HUES6 (cell line): ENCODE data around the gene MRC2.

Experiments used
- H3K27ac ChIP-seq: 2 replicates; pipeline ENCODE4 v1.7.0; 2013; ENCODE audit warnings: low read depth, mild to moderate bottlenecking, low read length, inconsistent platforms
- H3K27me3 ChIP-seq: 2 replicates; pipeline ENCODE4 v1.6.1; 2013; ENCODE audit warnings: low read length; ENCODE audit not compliant: control insufficient read depth, insufficient read depth
- H3K36me3 ChIP-seq: 2 replicates; pipeline ENCODE4 v1.6.1; 2013; ENCODE audit warnings: low read length; ENCODE audit not compliant: control insufficient read depth, insufficient read depth
- H3K4me1 ChIP-seq: 2 replicates; pipeline ENCODE4 v1.6.1; 2013; ENCODE audit warnings: low read length; ENCODE audit not compliant: control insufficient read depth, insufficient read depth
- H3K4me3 ChIP-seq: 2 replicates; pipeline ENCODE4 v1.5.1; 2013; ENCODE audit warnings: low read depth, low read length
- H3K9ac ChIP-seq: one replicate; pipeline ENCODE4 v1.6.1; 2013; ENCODE audit warnings: mild to moderate bottlenecking, low read length
- H3K9me3 ChIP-seq: 2 replicates; pipeline ENCODE4 v1.6.1; 2013; ENCODE audit warnings: low read depth, low read length; ENCODE audit not compliant: control insufficient read depth, insufficient read depth

The MRC2 gene

DNA sequence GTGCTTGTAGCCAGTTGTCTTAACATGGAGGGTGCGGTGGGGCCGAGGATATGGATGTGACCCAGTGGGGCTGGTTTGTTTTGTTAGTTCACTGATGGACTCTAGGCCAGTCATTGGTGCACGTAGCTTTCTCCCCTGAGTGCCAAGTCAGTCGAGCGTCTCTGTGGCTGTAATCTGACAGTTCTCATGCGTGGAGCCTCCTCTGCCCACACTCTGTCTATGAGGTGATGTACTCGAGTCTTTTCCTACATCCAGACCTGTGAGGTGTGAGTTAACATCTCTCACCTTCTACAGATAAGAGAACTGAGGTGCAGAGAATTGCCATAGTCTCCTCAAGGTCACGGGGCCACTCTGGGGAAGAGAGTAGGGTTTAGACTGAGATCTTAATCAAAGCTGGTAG, 90.4 kb downstream of the MRC2 start:
- Histone ChIP-seq H3K4me1 (peaks cover 10% of the 10 kb centered on the region), H3K9me3 (no peaks in the 10 kb centered on the region; the same call in 1 of the 2 replicates), H3K27me3 (no peaks in the 10 kb centered on the region), H3K9ac (no peak overlapping the region), H3K4me3 (no peak overlapping the region), H3K27ac (no peak overlapping the region), H3K36me3 (no peaks in the 10 kb centered on the region)

GRCh38 chr17:62718429-62718828, 91.0 kb downstream of the MRC2 start:
- H3K4me1 ChIP-seq = peaks cover 10% of the 10 kb centered on the region
- H3K27ac ChIP-seq = no peak overlapping the region

GRCh38 chr17:62719586-62719985, 92.1 kb downstream of the MRC2 start:
- Histone ChIP-seq H3K27me3 (no peaks in the 10 kb centered on the region), H3K36me3 (no peaks in the 10 kb centered on the region), H3K9me3 (no peaks in the 10 kb centered on the region; the same call in 1 of the 2 replicates), H3K9ac (no peak overlapping the region), H3K4me1 (peaks cover 18% of the 10 kb centered on the region), H3K27ac (no peak overlapping the region), H3K4me3 (no peak overlapping the region)

More at GRCh38 chr17:62718429-62718828, 91.0 kb downstream of the MRC2 start:
- no peaks in the 10 kb centered on the region for H3K36me3 ChIP-seq
- no peak overlapping the region for H3K4me3 ChIP-seq
- H3K9me3 ChIP-seq = no peaks in the 10 kb centered on the region; the same call in 1 of the 2 replicates
- no peak overlapping the region for H3K9ac ChIP-seq
- no peaks in the 10 kb centered on the region for H3K27me3 ChIP-seq

GRCh38 chr17:62720126-62720850, 92.8 kb downstream of the MRC2 start:
- Histone ChIP-seq H3K36me3 (no peaks in the 10 kb centered on the region), H3K9ac (no peak overlapping the region), H3K4me3 (no peak overlapping the region), H3K4me1 (peaks cover 21% of the 10 kb centered on the region), H3K9me3 (no peaks in the 10 kb centered on the region; the same call in 1 of the 2 replicates), H3K27ac (no peak overlapping the region), H3K27me3 (no peaks in the 10 kb centered on the region)

DNA sequence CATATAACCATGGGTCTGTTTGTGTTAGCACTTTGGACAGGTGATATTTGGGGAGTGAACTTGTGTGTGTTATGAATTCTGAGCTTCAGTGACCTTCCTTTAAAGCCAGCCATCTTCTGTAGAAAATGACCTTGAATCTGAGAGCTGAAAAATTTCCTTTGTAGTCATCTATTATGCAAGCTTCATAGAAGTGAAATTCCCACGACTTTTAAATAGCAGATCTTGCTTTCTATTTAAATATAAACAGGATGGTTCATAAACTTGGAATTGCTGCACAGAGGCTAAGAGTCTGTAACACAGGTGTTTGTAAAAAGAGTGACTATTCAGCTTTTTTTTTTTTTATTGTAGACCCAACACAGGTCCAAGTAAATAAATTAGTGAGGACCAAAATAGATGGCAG, 95.2 kb downstream of the MRC2 start:
- H3K27ac ChIP-seq = no peak overlapping the region
- no peak overlapping the region for H3K4me3 ChIP-seq
- H3K27me3 ChIP-seq = no peaks in the 10 kb centered on the region
- no peaks in the 10 kb centered on the region for H3K36me3 ChIP-seq
- no peak overlapping the region for H3K9ac ChIP-seq
- peaks cover 17% of the 10 kb centered on the region for H3K4me1 ChIP-seq
- H3K9me3 ChIP-seq = no peaks in the 10 kb centered on the region; the same call in 1 of the 2 replicates

GRCh38 chr17:62723842-62724241, 96.4 kb downstream of the MRC2 start:
- H3K9ac ChIP-seq = no peak overlapping the region
- H3K9me3 ChIP-seq = peaks cover 6% of the 10 kb centered on the region
- peaks cover 17% of the 10 kb centered on the region for H3K4me1 ChIP-seq
- H3K27ac ChIP-seq = no peak overlapping the region
- H3K36me3 ChIP-seq = no peaks in the 10 kb centered on the region
- H3K27me3 ChIP-seq = no peaks in the 10 kb centered on the region
- no peak overlapping the region for H3K4me3 ChIP-seq

GRCh38 chr17:62724398-62725146, 97.1 kb downstream of the MRC2 start:
- peaks cover 17% of the 10 kb centered on the region for H3K4me1 ChIP-seq
- H3K36me3 ChIP-seq = no peaks in the 10 kb centered on the region
- no peak overlapping the region for H3K9ac ChIP-seq
- no peak overlapping the region for H3K27ac ChIP-seq
- H3K4me3 ChIP-seq = no peak overlapping the region
- H3K27me3 ChIP-seq = no peaks in the 10 kb centered on the region
- peaks cover 6% of the 10 kb centered on the region for H3K9me3 ChIP-seq

- no peak overlapping the region for H3K9ac ChIP-seq
- H3K36me3 ChIP-seq = no peaks in the 10 kb centered on the region
- H3K4me1 ChIP-seq = peaks cover 10% of the 10 kb centered on the region
- H3K27ac ChIP-seq = no peak overlapping the region
- no peak overlapping the region for H3K4me3 ChIP-seq
- peaks cover 6% of the 10 kb centered on the region; the same call in 1 of the 2 replicates for H3K9me3 ChIP-seq
- no peaks in the 10 kb centered on the region for H3K27me3 ChIP-seq
These were observed 98.3 kb downstream of the MRC2 start for GRCh38 chr17:62725791-62726249.

DNA sequence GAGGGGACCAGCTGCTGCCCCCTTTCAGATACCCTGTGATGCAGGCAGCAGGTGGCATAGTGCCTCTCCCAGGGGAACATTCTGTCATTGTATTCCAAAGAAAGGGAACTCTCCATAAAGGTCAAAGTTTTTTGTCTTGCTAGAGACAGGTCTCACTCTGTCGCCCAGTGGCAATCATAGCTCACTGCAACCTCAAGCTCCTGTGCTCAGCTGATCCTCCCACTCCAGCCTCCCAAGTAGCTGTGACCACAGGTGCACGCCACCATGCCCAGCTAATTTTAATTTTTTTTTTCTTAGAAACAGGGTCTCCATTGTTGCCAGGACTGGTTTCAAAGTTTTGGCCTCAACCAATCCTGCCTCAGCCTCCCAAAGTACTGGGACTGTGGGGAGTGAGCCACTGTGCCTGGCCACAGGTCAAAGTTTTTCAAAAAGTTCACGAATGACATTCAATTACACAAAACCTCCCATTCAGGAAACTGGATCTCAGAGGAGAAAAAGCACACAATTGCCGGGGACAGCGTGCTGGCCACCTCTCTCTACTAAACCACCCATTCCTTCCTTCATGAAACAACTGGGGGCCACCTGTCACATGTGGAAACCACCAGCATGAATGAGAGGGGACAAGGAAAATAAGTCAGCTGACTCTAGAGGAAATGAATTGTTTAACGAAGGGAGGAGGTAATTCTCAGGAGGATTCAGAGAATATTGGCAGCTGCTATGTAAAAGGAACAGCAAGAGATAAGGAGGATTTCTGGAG, 100.6 kb downstream of the MRC2 start:
- peaks cover 6% of the 10 kb centered on the region; the same call in 1 of the 2 replicates for H3K9me3 ChIP-seq
- H3K4me3 ChIP-seq = no peak overlapping the region
- H3K36me3 ChIP-seq = no peaks in the 10 kb centered on the region
- no peaks in the 10 kb centered on the region for H3K27me3 ChIP-seq
- no peak overlapping the region for H3K9ac ChIP-seq
- H3K4me1 ChIP-seq = peaks cover 14% of the 10 kb centered on the region
- H3K27ac ChIP-seq = no peak overlapping the region

GRCh38 chr17:62732125-62732524, 104.7 kb downstream of the MRC2 start:
- Histone ChIP-seq H3K4me3 (no peak overlapping the region), H3K9ac (no peak overlapping the region), H3K4me1 (peaks cover 20% of the 10 kb centered on the region), H3K9me3 (peaks cover 6% of the 10 kb centered on the region; the same call in 1 of the 2 replicates), H3K27me3 (no peaks in the 10 kb centered on the region), H3K36me3 (no peaks in the 10 kb centered on the region), H3K27ac (no peak overlapping the region)
